Activated T-cell treated with anti-CD3 and anti-CD28 coated beads, Interleukin-2, amount 50 U/mL, for 1 hour (primary cell): ENCODE data around the gene FBXO15.

Source experiments
- DNase-seq: peaks from one replicate; pipeline ENCODE4 v3.0.0-alpha.2; 2020

Gene FBXO15

GRCh38 chr18:74152857-74153256 is 5.2 kb upstream of the FBXO15 start:
- no peak for DNase-seq

DNA sequence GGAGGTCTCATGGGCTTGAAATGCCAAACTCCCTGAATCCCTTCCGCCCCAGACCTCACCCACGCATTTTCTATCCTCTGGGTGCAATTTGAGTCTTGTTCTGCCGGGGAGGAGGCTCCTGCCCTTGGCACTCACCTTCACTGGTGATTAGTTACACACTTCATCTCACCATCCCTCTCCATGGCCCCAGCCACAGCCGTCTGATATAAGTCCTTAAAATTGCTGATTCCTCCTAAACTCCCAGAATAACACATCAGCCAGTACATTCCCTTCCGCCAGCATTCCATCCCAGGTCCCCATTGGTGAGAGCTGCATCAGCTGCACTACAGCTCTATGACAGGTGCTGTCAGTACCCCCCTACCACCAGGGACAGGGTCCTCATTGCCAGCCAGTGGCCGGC is 4.6 kb upstream of the FBXO15 start:
- no peak for DNase-seq

GRCh38 chr18:74149878-74150277 is 2.2 kb upstream of the FBXO15 start:
- DNase-seq: no peak

- no peak for DNase-seq
Measured at GRCh38 chr18:74148543-74149070, 973 bp upstream of the FBXO15 start.

DNA sequence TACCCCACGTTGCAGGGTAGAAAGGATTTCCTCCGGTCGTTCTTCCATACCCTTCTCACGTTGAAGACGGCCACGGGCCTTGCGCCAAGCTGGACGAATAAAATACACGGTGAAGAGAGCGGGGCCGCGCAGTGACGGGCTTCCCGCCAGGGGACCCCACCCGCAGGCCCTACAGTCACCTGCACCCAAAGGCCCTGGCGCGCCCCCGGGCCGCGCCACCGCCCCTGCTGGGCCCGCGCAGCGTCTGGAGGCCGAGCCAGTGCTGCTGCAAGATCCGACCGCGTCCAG is 199 bp downstream of the FBXO15 start:
- no peak for DNase-seq

DNA sequence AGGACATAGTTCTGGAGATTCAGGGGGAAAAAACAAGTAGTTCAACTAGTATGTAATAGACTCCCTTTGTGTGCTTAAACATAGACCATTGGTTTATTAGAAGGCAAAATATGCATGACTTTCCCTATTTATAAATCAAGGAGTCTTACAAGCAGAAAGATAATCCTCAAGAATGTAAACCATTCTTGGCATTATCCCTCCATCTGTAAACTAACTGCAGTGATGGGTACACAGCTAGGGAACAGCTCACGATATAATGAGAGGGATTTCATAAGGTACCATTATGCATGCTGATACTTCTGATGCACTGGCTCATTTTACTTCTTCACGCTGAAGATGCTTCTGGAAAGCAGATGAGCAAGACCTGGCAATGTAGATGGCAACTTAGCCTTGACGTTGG is 878 bp downstream of the FBXO15 start:
- DNase-seq: no peak

DNA sequence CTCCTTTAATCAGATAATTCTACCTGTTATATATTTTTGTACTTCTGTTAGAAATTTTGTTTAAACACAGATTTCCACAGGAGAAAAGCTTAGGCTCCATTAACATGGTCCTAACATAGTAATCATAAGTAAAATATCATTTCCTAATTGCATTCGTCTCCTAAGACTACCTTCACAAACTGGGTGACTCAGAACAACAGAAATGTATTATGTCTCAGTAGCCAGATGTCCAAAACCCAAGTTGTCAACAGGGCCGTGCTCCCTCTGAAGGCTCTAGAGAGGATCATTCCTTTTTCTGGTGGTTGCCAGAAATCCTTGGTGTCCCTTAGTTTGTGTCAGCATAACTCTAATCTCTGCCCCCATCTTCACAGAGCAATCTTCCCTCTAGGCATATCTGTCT is 5.4 kb downstream of the FBXO15 start:
- no peak for DNase-seq

GRCh38 chr18:74141667-74142066 is 6.0 kb downstream of the FBXO15 start:
- DNase-seq: no peak

DNA sequence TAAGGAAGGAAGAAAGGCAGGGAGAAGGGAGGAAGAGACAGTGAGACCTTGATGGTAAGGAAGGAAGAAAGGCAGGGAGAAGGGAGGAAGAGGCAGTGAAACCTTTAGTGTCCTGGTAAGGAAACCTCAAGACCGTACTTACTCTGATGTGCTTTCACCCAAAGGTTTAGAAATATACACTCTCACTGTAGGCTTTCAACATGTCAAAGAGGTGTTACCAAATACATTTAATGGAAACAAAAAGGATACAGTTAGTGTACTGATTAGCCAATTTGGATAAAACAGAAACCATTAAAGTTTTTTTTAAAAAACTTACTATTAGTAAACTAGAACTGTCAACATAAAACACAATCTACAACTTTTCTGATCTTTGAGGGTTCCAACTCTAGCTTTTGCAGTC is 7.1 kb downstream of the FBXO15 start:
- no peak for DNase-seq

DNA sequence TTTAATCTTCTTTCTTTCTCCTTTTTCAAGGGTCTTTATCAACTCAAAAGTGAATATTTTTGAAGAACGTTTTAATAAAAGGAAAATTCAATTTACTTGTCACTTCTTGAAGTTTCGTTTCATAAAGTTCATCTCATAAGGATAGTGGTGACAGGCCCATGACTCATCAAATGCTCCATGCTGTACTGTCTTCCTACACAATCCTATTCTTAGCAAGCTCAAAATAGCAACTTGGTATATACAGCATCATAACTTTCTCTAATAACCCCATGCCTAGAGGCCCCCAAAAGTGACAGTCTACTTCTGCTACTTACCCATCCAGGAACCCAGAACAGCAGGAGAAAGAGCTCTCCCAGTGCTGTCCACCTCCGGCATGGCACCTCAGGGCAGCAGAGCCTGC is 7.7 kb downstream of the FBXO15 start:
- DNase-seq: no peak

- no peak for DNase-seq
Measured at GRCh38 chr18:74139411-74139810, 8.2 kb downstream of the FBXO15 start.

- DNase-seq: no peak
Measured at GRCh38 chr18:74137920-74138538, 9.6 kb downstream of the FBXO15 start.

GRCh38 chr18:74132201-74132600 is 15.4 kb downstream of the FBXO15 start:
- no peak for DNase-seq

DNA sequence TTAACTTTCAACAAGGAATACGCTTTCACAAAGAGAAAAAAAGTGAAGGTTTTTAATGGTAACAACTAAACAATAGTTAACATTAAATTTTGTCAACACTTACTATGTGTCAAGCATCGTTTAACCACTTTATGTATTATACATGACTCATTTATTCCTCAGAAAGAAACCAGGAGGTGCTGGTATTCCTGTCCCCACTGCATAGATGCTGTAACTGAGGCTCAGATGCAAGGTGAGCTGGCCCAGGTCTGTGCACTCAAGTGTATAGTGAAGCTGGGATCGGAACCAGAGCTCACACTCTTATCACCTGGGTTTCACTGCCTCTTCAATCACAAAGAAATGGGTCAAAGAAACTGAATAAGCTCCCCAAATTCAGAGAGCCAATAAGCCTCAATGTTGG is 16.5 kb downstream of the FBXO15 start:
- DNase-seq: no peak

DNA sequence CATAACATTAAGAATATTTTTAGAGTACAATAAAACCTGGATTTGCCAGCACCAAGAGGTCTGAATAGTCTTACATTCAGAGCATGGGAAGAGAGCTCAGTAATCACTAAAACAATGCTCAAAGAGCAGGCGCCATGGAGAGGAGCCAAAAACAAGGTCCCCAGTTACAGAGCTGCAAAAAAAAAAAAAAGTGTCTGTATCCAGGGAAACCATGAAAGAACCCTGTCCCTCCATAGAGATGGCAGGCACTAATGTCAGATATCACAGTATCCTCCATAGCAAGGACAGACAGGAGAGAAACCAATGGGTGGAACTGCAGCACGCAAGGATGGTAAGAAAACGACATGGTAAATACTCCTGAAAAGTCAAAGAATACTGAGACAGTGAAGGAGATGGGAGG is 19.5 kb downstream of the FBXO15 start:
- DNase-seq: no peak

DNA sequence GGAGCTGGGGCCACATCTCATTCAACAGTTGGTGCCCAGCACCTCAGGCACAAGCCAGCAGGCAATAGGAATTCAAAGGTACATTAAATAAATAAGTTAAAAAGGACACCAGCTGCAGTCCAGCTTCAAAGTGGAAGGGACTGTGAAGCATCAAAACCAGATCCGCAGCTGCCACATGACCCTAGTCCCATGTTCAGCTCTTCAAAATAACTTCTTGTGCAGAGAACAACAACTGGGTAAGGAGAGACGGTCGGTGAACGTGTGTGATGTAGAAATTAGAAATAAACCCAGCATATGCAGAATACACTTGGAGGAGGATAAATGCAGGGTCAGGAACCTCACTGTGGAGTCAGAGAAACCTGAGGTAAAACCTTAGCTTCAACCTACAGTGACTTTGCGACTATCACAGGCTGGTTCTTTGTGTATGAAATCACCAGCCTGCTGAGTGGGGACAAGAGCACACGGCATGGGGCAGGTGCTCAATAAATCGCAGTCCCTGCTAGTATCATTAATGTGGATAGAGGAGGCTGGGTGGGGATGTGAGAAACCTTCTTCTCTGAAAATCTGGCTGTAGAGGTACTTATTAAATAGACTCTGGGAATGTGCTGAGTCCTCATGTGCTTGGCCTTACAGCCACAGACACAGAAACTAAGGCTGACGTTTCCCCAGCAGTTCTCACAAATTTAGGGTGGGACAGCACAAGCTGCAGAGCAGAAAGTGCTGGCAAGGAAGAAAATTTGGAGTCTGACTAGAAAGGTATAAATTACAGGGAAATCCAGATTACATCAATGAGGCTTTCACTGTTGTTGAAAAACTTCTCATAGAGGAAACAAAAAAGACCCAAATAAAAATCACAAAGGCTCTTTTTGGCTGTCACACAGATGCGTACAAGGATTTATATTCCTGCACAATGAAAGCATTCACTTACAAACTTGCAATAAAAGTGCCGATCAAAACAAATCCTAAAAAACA is 20.7 kb downstream of the FBXO15 start:
- DNase-seq: no peak

GRCh38 chr18:74124642-74125041 is 23.0 kb downstream of the FBXO15 start:
- no peak for DNase-seq

- no peak for DNase-seq
Measured at GRCh38 chr18:74123200-74123599, 24.4 kb downstream of the FBXO15 start.

DNA sequence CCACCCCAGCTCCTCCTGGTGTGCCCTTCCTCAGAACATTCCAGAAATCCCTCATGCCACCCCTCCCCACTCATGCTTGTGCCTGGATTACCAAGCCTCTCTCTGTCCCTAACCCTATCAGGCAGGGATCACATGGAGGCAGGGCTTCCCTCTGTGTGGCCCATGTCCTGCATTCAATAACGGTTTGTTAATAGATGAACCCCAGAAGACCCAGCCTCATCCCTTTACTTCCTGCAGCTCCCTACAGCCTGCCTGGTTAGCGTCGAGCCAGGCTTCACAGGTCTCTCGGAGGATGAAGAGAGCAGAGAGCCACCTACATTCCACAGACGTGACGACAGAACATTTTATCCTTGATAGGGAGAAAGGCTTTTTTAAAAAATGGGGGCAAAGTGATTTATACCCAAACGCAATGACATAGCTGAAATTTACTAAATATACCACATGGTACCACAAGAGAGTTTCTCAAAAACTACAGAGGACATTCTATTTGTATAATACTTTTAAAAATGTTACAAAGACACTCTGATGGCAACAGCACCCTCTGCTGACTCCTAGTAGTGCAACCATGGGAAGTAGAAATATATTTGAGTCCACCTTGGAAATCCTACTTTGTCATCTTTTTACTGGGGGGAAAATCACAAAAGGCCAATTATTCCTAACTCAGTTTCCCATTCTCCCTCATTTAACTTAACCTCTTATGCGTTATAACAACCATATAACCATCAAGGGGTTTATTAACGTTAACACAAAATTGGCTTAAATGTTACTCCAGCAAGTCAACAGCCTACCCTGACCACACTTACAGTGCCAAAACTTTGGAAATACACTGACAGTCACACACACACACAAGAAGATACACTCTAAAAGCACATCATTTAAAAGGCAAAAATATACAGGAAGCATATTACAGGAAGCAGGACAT is 30.7 kb downstream of the FBXO15 start:
- DNase-seq: no peak

DNA sequence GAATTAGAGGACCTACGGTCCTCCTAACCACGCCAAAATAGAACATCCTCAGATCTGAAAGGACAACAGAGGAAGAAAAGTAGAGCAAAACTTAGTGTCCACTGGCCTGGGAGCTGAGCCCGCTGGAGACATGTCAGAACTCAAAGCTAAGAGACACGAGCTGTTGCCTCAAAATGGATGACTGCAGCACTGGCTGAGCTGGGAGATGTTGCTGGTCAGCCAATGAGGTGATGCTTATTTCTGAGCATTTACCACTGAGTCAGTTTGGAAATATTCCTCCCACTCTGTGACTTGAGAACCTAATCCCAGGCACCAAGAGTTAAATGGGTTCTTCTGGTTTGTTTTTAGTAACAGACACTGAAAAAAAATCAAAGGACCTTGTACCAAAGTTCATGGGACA is 32.6 kb downstream of the FBXO15 start:
- no peak for DNase-seq

GRCh38 chr18:74114116-74114515 is 33.5 kb downstream of the FBXO15 start:
- no peak for DNase-seq

GRCh38 chr18:74113711-74114110 is 33.9 kb downstream of the FBXO15 start:
- no peak for DNase-seq

DNA sequence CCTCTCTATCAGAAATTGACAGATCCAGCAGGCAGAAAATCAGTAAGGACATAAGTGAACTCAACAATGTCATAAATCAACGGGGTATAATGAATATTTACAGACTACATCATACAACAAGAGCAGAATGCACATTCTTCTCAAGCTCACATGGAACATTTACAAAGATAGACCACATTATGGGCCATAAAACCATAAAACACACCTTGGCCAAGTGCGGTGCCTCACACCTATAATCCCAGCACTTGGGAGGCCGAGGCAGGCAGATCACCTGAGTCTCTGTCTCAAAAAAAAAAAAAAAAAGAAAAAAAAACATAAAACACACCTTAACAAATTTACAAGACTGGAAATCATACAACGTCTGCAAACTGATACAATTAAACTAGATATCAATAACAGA is 36.7 kb downstream of the FBXO15 start:
- no peak for DNase-seq
